ENCODE measurements around the gene COX5A.
"Not testable (repeated sequence)": the region's sequence is repeated elsewhere in the genome, so short reads cannot be mapped to it uniquely, and the experiment has no call there.

DNA sequence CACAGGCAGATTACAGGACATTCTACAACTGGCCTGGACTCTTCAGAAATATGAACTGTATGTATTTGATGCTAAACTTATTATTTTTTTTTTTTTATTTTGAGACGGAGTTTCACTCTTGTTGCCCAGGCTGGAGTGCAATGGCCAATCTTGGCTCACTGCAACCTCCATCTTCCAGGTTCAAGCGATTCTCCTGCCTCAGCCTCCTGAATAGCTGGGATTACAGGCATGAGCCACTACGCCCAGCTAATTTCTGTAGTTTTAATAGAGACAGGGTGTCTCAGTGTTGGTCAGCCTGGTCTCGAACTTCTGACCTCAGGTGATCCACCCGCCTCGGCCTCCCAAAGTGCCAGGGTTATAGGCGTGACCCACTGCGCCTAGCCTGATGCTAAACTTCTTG is 24.1 kb downstream of the COX5A start:
- TF ChIP-seq CHD1 (IDR thresholded peaks at IDR 0.05; ENCODE audit: low read depth, low read length); CEBPB (IDR thresholded peaks at IDR 0.05; ENCODE audit: low read depth, low read length); POLR2A (IDR thresholded peaks at IDR 0.05; ENCODE audit: low read depth, low read length); MAFK (IDR thresholded peaks at IDR 0.05; ENCODE audit: low read depth, low read length); MAZ (IDR thresholded peaks at IDR 0.05; ENCODE audit: borderline replicate concordance, low read depth, low read length); RFX5 (IDR thresholded peaks at IDR 0.05; ENCODE audit: low read depth, low read length): not testable (repeated sequence)
- TF ChIP-seq, protein P1, sequence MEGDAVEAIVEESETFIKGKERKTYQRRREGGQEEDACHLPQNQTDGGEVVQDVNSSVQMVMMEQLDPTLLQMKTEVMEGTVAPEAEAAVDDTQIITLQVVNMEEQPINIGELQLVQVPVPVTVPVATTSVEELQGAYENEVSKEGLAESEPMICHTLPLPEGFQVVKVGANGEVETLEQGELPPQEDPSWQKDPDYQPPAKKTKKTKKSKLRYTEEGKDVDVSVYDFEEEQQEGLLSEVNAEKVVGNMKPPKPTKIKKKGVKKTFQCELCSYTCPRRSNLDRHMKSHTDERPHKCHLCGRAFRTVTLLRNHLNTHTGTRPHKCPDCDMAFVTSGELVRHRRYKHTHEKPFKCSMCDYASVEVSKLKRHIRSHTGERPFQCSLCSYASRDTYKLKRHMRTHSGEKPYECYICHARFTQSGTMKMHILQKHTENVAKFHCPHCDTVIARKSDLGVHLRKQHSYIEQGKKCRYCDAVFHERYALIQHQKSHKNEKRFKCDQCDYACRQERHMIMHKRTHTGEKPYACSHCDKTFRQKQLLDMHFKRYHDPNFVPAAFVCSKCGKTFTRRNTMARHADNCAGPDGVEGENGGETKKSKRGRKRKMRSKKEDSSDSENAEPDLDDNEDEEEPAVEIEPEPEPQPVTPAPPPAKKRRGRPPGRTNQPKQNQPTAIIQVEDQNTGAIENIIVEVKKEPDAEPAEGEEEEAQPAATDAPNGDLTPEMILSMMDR (conservative IDR thresholded peaks at IDR 0.05; ENCODE audit: low read depth, low read length), result not testable (repeated sequence)
